Measurements from ENCODE around the gene DICER1.

- TF ChIP-seq, protein P1, sequence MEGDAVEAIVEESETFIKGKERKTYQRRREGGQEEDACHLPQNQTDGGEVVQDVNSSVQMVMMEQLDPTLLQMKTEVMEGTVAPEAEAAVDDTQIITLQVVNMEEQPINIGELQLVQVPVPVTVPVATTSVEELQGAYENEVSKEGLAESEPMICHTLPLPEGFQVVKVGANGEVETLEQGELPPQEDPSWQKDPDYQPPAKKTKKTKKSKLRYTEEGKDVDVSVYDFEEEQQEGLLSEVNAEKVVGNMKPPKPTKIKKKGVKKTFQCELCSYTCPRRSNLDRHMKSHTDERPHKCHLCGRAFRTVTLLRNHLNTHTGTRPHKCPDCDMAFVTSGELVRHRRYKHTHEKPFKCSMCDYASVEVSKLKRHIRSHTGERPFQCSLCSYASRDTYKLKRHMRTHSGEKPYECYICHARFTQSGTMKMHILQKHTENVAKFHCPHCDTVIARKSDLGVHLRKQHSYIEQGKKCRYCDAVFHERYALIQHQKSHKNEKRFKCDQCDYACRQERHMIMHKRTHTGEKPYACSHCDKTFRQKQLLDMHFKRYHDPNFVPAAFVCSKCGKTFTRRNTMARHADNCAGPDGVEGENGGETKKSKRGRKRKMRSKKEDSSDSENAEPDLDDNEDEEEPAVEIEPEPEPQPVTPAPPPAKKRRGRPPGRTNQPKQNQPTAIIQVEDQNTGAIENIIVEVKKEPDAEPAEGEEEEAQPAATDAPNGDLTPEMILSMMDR (IDR thresholded peaks at IDR 0.05), result no peak
- TF ChIP-seq EZH2 (IDR thresholded peaks at IDR 0.05; ENCODE audit: borderline replicate concordance, insufficient read depth, low read depth, low read length, poor library complexity, severe bottlenecking), result no peak
These were observed 110.3 kb downstream of the DICER1 start for GRCh38 chr14:95046711-95047681.

Measured in B cell (primary cell).